SK-N-SH (cell line): ENCODE measurements around the gene ESRRA. TPM values are rescaled to one million over a fixed set of nuclear protein-coding genes. Genes with fewer than 3 reads are reported as not detected.

Experiments used
- CTCF ChIA-PET: fragments of 300-600, 350-600 bp; formaldehyde crosslinking; extraction: SDS; loops from one replicate; lab custom pipeline; 2021; lab: Yijun Ruan, JAX
- POLR2A ChIA-PET: fragments of 350-600 bp; sonication (Branson Sonifier 250); formaldehyde crosslinking; extraction: SDS; loops from one replicate; lab custom pipeline; 2020; ENCODE audit warnings: antibody characterized with exemption, inconsistent platforms; lab: Yijun Ruan, JAX
- DNase-seq: peaks from one replicate; pipeline ENCODE4 v3.0.0; 2012
- H2AFZ ChIP-seq: fragments of 200-600 bp; sonication (generic); 2 replicates; pipeline ENCODE4 v1.8.1; 2016; ENCODE audit warnings: antibody characterized with exemption, mild to moderate bottlenecking, low read depth
- H3F3A ChIP-seq: fragments of 200-600 bp; sonication (generic); replicated peaks from 2 replicates; pipeline ENCODE3; 2016; ENCODE audit warnings: antibody characterized with exemption, mild to moderate bottlenecking; ENCODE audit not compliant: insufficient read depth
- H3K27ac ChIP-seq, 2 experiments: fragments of 200-500 bp in 1 of 2; fragments of 200-600 bp in 1 of 2; sonication (Bioruptor generic) in 1 of 2; sonication (generic), shearing (Covaris generic) in 1 of 2; 2 replicates each; pipeline versions ENCODE4 v1.5.1 to v1.6.1; 2014 to 2016; ENCODE audit warnings: low read depth in 2 of 2, inconsistent platforms in 1 of 2, low read length in 1 of 2, mild to moderate bottlenecking in 1 of 2, mixed read lengths in 1 of 2
- H3K27me3 ChIP-seq: fragments of 200-600 bp; sonication (generic), shearing (Covaris generic); 2 replicates; pipeline ENCODE4 v1.6.1; 2016; ENCODE audit warnings: mixed run types; ENCODE audit not compliant: insufficient read depth
- H3K36me3 ChIP-seq, 2 experiments: fragments of 200-500 bp in 1 of 2; fragments of 200-600 bp in 1 of 2; sonication (Bioruptor generic) in 1 of 2; sonication (generic) in 1 of 2; replicated peaks in 1 of 2; 2 replicates each; pipeline versions ENCODE3 to v1.5.1; 2014 to 2016; ENCODE audit warnings: low read length in 1 of 2, mild to moderate bottlenecking in 1 of 2; ENCODE audit not compliant: insufficient read depth in 2 of 2, control insufficient read depth in 1 of 2
- H3K4me1 ChIP-seq, 2 experiments: fragments of 200-500 bp in 1 of 2; fragments of 200-600 bp in 1 of 2; sonication (Bioruptor generic) in 1 of 2; sonication (generic), shearing (Covaris generic) in 1 of 2; 2 replicates each; pipeline versions ENCODE4 v1.5.1 to v1.6.1; 2014 to 2016; ENCODE audit warnings: low read depth in 1 of 2, low read length in 1 of 2, mixed run types in 1 of 2; ENCODE audit not compliant: insufficient read depth in 2 of 2, control insufficient read depth in 1 of 2
- H3K4me2 ChIP-seq: fragments of 200-600 bp; sonication (generic), shearing (Covaris generic); 2 replicates; pipeline ENCODE4 v1.6.1; 2017; ENCODE audit warnings: mixed run types
- H3K4me3 ChIP-seq, 2 experiments: fragments of 200-500 bp in 1 of 2; fragments of 200-600 bp in 1 of 2; sonication (Bioruptor generic) in 1 of 2; sonication (generic), shearing (Covaris generic) in 1 of 2; 2 replicates each; pipeline versions ENCODE4 v1.5.1 to v1.8.1; 2014 to 2016; ENCODE audit warnings: low read depth in 2 of 2, inconsistent platforms in 1 of 2, low read length in 1 of 2, mild to moderate bottlenecking in 1 of 2, mixed read lengths in 1 of 2, moderate library complexity in 1 of 2
- H3K79me2 ChIP-seq: fragments of 200-600 bp; sonication (generic); 2 replicates; pipeline ENCODE4 v1.8.1; 2017; ENCODE audit warnings: mild to moderate bottlenecking; ENCODE audit not compliant: insufficient read depth
- H3K9ac ChIP-seq: fragments of 200-600 bp; sonication (generic); 2 replicates; pipeline ENCODE4 v1.6.1; 2017; ENCODE audit warnings: mixed run types
- H3K9me2 ChIP-seq: fragments of 200-600 bp; sonication (generic); 2 replicates; pipeline ENCODE4 v1.6.1; 2017; ENCODE audit warnings: mixed run types
- H3K9me3 ChIP-seq: fragments of 200-600 bp; sonication (generic); 2 replicates; pipeline ENCODE4 v1.6.1; 2017; ENCODE audit warnings: mixed run types, mild to moderate bottlenecking, moderate library complexity
- H4K20me1 ChIP-seq: fragments of 200-600 bp; sonication (generic); 2 replicates; pipeline ENCODE4 v1.6.1; 2017; ENCODE audit warnings: mild to moderate bottlenecking, mixed run types; ENCODE audit not compliant: insufficient read depth
- EZH2phosphoT487 ChIP-seq: fragments of 200-600 bp; sonication (generic); IDR thresholded peaks from 2 replicates; pipeline ENCODE4 v1.6.1; 2017; ENCODE audit warnings: low read depth, mixed run types, mild to moderate bottlenecking, antibody characterized with exemption, moderate library complexity, borderline replicate concordance
- FOSL2 ChIP-seq: IDR thresholded peaks from 2 replicates; pipeline ENCODE4 v1.4.0; 2012; ENCODE audit warnings: low read depth, mild to moderate bottlenecking, moderate library complexity, borderline replicate concordance
- FOXM1 ChIP-seq: IDR thresholded peaks from 2 replicates; pipeline ENCODE4 v1.4.0; 2012; ENCODE audit warnings: low read depth, mild to moderate bottlenecking
- GABPA ChIP-seq: IDR thresholded peaks from 2 replicates; pipeline ENCODE4 v1.4.0; 2012; ENCODE audit warnings: low read depth, mild to moderate bottlenecking
- IRF3 ChIP-seq: fragments of 150-350 bp; IDR thresholded peaks from 2 replicates; pipeline ENCODE4 v1.6.1; 2016; ENCODE audit warnings: mild to moderate bottlenecking, low read depth, low read length
- MEF2A ChIP-seq: IDR thresholded peaks from 2 replicates; pipeline ENCODE4 v1.4.0; 2012; ENCODE audit warnings: low read depth, borderline replicate concordance
- PBX3 ChIP-seq: IDR thresholded peaks from 2 replicates; pipeline ENCODE4; 2012
- POLR2AphosphoS5 ChIP-seq: IDR thresholded peaks from 2 replicates; pipeline ENCODE4 v1.6.1; 2012; ENCODE audit warnings: low read depth, low read length
- RXRA ChIP-seq: IDR thresholded peaks from 2 replicates; pipeline ENCODE4 v1.4.0; 2012; ENCODE audit warnings: low read depth, mild to moderate bottlenecking, borderline replicate concordance
- SMC3 ChIP-seq: IDR thresholded peaks from 2 replicates; pipeline ENCODE4 v1.6.1; 2012; ENCODE audit warnings: low read depth, low read length, improper control_type of control experiment
- TCF12 ChIP-seq: IDR thresholded peaks from 2 replicates; pipeline ENCODE4 v1.4.0; 2012
- TEAD4 ChIP-seq: IDR thresholded peaks from 2 replicates; pipeline ENCODE4 v1.4.0; 2012; ENCODE audit warnings: mild to moderate bottlenecking, borderline replicate concordance; ENCODE audit not compliant: insufficient read depth
- YY1 ChIP-seq: IDR thresholded peaks from 2 replicates; pipeline ENCODE4 v1.4.0; 2012; ENCODE audit warnings: low read depth, mild to moderate bottlenecking
- WGBS: methylation state at CpG from one replicate; pipeline ENCODE4 v1.1.6; 2017; ENCODE audit warnings: low lambda C conversion rate; 5-methylcytosine and 5-hydroxymethylcytosine counted together
- polyA plus RNA-seq, 3 experiments: library from polyadenylated mRNA; depleted of rRNA; stranded (reverse); fragments of >200 nt; gene quantifications; 2 replicates each; pipeline ENCODE4 v1.2.3, GENCODE V29; 2012
- TF ChIP-seq, protein P1 (sequence below): IDR thresholded peaks from 2 replicates; pipeline ENCODE4 v1.4.0; 2012; ENCODE audit warnings: low read depth, borderline replicate concordance
- TF ChIP-seq, protein P2 (sequence below): IDR thresholded peaks from 2 replicates; pipeline ENCODE4 v1.4.0; 2012; ENCODE audit warnings: low read depth, borderline replicate concordance

ESRRA gene
- polyA plus RNA-seq, 1 of the 3 experiments (the other 2 are of a cell fraction), result 27.8 TPM

- no peaks in the 10 kb centered on the region for H3K9me2 ChIP-seq
- peaks cover 16% of the 10 kb centered on the region for H3F3A ChIP-seq
- H3K4me3 ChIP-seq, result no peak overlapping the region
- H3K9ac ChIP-seq, result no peak overlapping the region
- no peak overlapping the region for H3K4me2 ChIP-seq
- no peaks in the 10 kb centered on the region for H3K36me3 ChIP-seq
- peaks cover 18% of the 10 kb centered on the region for H3K79me2 ChIP-seq
- peaks cover 8 to 30% of the 10 kb centered on the region in 2 experiments; a peak in 2 of 4 replicates for H3K4me1 ChIP-seq
- DNase-seq, result no peak
- ChIA-PET POLR2A (no interaction called here), CTCF (interaction anchor here (2.2 to 12.2 kb wide), 3 partner anchors 15 to 29 kb away, joined by 7 to 196 read pairs (median 43); partner anchors contain the start of genes CATSPERZ, ESRRA, PRDX5 and TRMT112)
- no peak overlapping the region for H2AFZ ChIP-seq
- no peaks in the 10 kb centered on the region for H4K20me1 ChIP-seq
- no peak overlapping the region for H3K27ac ChIP-seq
- no peak for TF ChIP-seq FOSL2
- no peak for TF ChIP-seq RXRA
- TF ChIP-seq FOXM1, result no peak
- TF ChIP-seq TCF12, result no peak
- no peak for TF ChIP-seq POLR2AphosphoS5
- no peak for TF ChIP-seq PBX3
- TF ChIP-seq YY1, result no peak
- TF ChIP-seq MEF2A, result no peak
- TF ChIP-seq, protein P1, sequence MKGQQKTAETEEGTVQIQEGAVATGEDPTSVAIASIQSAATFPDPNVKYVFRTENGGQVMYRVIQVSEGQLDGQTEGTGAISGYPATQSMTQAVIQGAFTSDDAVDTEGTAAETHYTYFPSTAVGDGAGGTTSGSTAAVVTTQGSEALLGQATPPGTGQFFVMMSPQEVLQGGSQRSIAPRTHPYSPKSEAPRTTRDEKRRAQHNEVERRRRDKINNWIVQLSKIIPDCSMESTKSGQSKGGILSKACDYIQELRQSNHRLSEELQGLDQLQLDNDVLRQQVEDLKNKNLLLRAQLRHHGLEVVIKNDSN, result no peak
- no peak for TF ChIP-seq EZH2phosphoT487
- TF ChIP-seq SMC3, result no peak
- no peak for TF ChIP-seq TEAD4
- TF ChIP-seq, protein P2, sequence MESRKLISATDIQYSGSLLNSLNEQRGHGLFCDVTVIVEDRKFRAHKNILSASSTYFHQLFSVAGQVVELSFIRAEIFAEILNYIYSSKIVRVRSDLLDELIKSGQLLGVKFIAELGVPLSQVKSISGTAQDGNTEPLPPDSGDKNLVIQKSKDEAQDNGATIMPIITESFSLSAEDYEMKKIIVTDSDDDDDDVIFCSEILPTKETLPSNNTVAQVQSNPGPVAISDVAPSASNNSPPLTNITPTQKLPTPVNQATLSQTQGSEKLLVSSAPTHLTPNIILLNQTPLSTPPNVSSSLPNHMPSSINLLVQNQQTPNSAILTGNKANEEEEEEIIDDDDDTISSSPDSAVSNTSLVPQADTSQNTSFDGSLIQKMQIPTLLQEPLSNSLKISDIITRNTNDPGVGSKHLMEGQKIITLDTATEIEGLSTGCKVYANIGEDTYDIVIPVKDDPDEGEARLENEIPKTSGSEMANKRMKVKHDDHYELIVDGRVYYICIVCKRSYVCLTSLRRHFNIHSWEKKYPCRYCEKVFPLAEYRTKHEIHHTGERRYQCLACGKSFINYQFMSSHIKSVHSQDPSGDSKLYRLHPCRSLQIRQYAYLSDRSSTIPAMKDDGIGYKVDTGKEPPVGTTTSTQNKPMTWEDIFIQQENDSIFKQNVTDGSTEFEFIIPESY, result no peak
- no peak for TF ChIP-seq IRF3
- no peak for TF ChIP-seq GABPA
- TF ChIP-seq, all 33 proteins: peak for 0
- Histone ChIP-seq H3K27me3 (peaks cover 15% of the 10 kb centered on the region; the same call in 1 of the 2 replicates), H3K9me3 (no peaks in the 10 kb centered on the region)
- 79% methylated on average over 3 of the region's 9 CpGs for WGBS
Observed at GRCh38 chr11:64288353-64288750, 17.0 kb upstream of the ESRRA start.
